ENCODE results near the gene NOD1.
"Not testable (repeated sequence)": the region's sequence is repeated elsewhere in the genome, so short reads cannot be mapped to it uniquely, and the experiment has no call there.

NOD1 gene

DNA sequence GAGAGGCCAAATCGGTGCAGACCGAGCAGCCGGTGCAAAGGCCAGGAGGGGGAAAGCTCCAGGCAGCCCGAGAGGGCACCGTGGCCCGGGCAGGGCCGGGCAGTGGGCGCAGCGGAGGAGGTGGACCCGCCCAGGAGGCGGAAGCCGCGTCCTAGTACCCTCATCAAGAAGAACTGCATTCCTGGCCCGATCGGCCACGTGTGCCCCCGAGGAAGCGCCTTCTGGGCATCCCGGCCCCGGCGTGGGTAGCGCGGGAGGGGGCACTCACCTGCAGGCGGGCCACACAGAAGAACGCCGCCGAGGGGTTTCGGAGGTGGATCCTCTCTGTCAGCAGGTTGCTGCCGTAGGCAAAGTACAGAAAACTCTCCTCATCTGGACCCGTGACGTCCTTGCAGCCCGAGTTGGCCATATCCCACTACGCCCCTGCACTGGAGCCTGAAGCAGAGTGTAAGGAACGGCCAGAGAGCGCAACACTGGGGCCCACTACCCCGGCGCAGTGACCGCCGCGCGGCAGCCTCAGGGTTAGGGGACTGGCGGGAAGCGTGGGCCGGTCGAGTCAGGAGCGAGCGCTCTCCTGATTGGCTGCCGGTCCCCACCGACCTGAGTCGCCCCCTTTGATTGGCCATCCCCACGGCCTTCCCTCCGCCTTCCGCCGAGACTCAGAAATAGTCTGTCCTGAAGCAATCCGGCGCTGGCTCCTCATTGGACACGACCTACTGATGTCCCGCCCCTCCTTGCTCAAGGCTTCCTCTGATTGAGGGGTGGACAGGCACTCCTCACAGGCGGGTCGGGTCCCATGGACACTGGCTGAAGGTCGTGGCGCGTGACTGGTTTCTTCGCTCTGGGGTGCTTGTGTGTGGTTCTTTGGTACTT lies 26.0 kb upstream of the NOD1 start, which contains the start of gene GGCT:
TSS of gene GGCT (minus strand) at position 529 of the 873 bp plus-strand sequence. CDS start at position 409, 120 bp downstream.
- peak; percentile 100 for DNase-seq

DNA sequence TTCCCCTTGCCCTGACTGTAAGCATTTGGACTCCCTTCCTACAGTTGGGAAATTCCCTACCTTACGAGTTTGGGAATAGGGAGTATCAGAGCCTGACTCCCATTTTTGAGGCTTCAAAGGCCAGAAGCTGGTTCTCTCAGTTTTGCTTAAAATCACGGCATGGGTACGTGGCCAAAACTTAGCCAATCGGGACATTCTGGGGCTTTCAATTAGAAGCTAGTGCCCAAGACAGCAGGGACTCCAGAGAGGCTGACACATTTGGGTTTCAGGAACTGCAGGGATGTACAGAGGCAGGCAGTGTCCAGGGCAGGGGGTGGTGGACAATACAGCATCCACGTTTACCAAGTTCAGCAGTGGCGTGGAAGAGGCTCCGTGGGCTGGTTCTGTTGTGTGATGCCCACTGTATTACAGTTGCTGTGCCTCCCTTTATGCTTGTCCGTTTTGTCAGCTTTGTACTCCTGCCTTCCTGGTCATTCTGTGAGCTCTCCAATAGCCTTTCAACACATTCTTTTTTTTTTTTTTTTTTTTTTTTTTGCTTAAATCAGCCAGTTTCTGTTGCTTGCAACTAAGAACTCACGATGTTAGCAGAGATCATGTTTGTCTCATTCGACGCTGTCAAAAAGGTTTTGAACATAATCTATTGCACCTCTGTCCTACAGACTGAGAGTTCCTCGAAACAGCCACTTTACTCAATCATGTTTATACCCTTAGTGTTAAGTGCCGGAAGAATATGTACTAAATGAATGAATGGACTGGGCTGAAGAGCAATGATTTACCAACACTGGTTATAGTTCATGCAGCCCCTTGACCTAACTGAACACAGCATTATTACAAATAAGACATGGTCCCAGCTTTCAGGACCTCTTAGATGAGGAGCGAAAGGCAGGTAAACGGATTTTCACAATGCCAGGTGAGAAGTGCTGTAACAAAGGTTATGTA lies 25.0 kb upstream of the NOD1 start:
- peak; percentile 15 for DNase-seq

DNA sequence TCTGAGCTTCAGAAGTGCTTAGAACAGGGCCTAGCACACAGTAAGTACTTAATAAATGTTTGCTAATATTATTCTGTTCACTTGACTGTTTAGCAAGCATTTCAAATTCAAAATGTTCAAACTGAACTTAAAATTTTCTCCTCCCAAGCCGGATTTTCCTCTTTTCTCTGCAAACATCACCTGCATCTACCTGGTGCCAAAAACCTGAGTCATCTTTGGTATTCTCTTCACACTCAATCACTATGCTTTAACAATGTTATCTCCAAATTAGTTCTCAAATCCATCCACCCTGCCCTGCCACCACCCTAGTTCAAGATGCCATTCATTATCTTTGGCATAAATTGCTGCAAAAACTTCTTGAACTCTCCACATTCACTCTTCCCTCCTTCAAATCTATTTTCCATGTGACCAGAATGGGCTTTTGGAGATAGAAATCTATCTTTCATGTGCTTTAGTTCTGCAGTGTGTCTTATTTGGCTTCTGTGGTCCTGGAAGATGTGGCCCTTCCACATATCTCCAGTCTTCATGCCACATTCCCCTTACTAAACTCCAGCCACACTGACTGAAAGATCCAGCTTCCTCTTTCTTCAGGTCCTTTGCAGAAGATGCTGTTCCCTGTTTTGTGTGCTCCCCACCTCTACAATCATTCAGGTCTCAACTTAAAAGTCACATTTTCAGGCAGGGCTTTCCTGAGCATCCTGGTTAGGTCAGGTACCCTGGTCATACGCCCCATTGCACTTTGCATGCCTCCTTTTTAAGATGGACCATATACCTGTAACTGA lies 24.1 kb upstream of the NOD1 start:
- peak; percentile 44 for DNase-seq

DNA sequence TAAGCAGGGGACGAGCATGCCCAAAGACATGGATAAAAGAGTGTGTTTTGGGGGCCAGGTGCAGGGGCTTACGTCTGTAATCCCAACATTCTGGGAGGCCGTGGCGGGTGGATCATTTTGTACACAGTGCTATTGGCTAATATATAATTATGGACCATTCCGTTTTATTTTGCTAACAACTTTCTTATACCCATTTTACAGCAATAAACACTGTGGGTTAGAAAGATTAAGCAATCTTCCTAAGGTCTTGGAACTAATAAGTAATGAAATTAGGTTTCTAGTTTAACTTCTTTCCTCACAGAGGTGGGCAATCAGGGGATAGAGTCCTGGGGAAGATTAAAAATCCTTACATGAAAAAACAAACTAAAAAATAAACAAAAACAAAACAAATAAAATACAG lies 22.7 kb upstream of the NOD1 start:
- DNase-seq, result no peak

DNA sequence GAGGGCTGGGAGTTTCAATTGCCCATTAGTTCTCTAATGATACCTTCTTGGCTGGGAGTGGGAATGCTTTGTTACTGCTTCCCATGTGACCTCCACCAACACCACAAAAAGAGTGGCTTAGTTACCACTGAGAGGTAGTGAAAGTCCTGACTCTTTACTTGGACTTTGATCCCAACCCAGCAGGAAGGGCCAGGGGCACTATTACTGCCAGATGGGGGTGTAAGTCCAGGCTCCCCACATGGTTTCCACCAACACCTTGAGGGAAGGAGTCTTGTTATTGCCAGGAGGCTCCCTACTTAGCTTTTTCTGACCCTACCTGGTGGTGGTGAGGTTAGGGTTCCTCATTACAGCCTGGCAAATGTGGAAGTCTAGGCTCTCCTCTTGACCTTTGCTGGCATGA lies 14.6 kb upstream of the NOD1 start:
- DNase-seq, result no peak

DNA sequence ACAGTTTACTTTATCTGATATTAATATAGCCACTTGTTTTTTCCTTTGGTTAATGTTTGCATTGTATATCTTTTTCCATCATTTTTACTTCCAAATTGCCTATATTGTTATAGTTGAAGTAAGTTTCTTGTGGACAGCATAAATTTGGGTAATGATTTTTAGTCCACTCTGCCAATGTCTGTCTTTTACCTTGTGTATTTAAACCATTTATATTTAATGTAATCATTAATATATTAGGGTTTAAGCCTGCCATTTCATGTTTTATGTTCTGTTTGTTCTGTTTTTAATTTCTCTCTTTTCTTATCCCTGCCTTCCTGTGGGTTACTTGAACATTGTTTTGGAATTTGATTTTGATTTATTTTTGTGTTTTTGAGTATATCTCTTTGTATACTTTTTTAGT lies 12.8 kb upstream of the NOD1 start:
- no peak for DNase-seq

DNA sequence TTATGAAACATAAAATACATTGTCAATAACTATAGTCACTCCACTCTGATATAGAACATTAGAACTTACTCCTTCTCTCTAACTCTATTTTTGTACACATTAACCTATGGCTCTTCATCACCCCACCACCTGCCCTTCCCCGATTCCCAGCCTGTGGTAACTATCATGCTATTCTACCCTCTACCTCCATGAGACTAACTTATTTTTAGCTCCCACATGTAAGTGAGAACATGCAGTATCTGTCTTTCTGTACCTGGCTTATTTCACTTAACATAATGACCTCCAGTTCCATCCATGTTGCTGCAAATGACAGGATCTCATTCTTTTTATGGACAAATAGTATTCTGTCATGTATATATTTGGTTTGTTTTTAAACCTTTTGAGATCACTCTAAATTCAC lies 8.8 kb upstream of the NOD1 start:
- DNase-seq, result no peak

DNA sequence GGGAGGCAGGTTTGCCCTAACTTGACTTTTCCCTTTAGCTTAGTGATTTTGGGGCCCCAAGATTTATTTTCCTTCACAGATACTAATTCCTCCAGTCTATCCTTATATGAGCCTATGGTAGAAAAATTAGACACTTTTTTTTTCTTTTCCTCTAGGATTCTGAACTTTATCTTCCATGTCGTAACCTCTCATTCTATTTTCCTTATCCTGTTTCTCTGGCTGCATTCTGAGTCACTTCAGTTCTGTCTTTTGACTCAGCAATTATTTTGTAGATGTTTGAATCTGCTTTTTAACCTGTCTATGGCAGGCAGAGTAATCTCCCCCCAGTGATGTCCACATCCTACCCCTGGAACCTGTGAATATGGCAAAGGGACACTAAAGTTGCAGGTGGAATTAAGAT lies 7.1 kb upstream of the NOD1 start:
- DNase-seq, result no peak

DNA sequence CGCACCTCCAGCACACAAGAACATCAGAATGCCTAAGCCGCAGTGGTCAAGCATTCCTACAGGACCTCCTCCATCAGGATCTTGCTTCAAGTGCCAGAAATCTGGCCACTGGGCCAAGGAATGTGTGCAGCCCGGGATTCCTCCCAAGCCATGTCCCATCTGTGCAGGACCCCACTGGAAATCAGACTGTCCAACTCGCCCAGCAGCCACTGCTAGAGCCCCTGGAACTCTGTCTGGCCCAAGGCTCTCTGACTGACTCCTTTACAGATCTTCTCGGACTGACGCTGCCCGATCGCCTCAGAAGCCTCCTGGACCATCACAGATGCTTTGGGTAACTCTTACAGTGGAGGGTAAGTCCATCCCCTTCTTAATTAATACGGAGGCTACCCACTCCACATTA lies 2.8 kb upstream of the NOD1 start:
- not testable (repeated sequence) for DNase-seq

DNA sequence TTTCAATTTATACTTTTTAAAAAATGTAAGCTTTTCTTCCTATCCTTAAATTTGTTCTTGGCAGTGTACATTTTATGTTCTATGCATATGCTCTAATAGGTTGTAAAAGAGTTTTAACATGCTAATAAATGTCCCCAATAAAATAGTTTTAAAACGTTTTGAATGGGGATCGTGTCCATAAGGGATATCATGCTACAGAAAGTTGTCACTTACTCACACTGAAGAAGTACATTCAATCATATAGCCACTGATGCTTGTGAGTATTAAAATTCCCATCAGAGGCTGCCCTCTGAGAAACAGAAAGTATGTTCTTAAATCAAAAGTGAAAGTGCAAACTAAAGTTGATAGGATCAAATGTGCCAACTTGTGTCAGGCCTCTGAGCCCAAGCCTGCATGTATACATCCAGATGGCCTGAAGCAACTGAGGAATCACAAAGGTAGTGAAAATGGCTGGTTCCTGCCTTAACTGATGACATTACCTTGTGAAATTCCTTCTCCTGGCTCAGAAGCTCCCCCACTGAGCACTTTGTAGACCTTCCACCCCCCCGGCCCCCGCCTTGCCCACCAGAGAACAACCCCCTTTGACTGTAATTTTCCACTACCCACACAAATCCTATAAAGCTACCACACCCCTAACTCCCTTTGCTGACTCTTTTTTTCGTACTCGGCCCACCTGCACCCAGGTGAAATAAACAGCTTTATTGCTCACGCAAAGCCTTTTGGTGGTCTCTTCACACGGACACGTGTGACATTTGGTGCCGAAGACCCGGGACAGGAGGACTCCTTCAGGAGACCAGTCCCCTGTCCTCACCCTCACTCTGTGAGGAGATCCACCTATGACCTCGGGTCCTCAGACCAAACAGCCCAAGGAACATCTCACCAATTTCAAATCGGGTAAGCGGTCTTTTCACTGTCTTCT lies 877 bp upstream of the NOD1 start:
- peak; percentile 77 for DNase-seq

DNA sequence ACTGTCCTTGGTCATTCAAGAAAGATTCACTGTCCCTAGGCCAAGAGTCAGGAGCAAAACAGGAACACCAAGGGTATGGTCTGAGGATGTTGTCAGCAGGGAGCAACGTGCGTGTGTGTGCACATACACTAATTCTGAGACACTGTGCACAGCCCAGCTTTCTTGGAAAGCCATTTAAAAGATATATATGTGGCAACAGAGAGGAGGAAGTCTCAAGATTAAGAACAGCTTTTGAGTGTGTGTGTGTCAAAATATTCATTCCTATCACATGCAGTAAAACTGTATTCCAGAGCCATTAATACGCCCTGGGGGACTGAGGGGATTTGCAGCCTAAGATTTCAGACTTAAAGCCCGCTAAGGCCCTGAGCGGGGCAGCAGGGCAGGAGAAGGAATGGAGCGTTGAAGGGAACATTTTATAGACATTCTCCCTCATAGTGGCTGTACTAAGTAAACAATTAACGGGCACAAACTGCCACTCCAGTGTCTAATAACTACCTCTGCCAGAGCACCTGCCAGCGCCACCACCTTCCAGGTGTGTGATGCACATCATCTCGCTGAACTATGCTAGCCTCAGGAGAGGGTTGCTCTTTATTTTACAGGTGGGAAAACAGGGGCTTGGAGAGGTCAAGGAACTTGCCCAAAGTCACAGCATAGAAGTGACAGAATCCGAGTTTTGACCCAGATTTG lies 2.0 kb downstream of the NOD1 start:
- DNase-seq, result peak; percentile 49

DNA sequence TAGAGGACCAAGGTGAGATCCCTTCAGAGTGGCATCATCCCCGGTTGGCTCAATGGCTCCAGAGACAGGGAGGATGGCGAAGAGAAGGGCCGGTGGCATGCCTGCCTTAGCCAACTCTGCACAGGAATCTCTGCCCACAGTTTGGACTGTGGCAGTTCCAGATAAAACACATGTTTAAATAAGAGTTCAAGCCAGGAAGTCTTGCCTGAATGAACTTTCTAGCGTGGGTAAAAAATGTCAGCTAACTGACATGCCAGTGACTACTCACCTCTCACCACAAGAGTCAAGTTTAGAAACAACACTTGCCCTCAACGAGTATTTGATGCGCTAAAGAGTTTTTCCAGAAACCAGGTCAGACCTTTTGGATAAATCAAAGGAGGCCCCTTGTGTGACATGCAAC lies 3.0 kb downstream of the NOD1 start:
- DNase-seq, result no peak

DNA sequence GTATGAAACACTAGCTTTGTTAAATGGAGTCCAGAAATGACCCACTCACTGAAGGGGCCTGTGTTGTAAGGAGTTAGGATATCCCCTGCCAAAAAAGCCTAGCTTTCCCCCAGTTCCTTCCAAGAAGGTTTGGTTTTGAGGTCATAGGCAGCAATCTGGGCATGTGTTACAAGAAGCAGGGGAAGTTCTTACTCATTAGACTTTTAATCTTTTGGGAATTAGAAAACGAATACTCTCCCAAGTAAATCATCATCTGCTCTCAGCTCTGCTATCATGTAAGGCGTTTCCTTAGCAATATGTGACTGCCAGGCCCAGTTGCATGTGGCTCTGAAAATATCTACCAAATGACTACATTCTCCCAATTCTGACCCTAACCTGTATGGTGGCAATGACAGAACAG lies 3.7 kb downstream of the NOD1 start:
- no peak for DNase-seq

DNA sequence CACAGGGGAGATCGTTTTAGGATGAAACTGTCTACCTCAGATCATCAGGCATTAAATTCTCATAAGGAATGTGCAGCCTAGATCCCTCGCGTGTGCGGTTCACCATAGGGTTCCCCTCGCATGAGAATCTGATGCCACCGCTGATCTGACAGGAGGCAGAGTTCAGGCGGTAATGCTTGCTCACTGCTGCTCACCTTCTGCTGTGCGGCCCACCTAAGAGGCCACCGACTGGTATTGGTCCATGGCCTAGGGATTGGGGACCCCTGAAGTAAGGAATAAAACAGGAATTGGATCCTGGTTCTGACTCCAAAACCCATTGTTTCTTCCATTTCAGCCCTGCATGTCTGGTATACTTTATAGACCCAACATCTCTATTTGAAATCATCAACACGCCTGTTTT lies 4.1 kb downstream of the NOD1 start:
- DNase-seq, result no peak

DNA sequence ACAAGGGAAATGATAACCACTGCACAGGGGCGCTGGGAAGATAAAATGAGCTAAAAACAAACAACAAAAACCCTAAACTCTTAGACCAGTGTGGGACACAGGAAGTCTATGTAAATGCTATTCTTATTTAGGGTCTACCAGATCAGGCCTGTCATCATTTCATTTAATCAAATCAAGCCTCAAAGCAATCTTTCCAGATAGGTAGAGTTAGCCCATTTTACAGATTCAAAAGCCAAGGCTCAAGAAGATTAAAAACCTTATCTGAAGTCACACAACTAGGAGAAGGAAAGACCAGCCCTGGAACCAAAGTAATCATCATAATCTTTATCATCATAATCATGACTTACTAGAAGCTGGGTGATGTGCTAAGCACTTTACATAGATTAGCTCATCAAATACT lies 4.7 kb downstream of the NOD1 start:
- DNase-seq, result no peak

DNA sequence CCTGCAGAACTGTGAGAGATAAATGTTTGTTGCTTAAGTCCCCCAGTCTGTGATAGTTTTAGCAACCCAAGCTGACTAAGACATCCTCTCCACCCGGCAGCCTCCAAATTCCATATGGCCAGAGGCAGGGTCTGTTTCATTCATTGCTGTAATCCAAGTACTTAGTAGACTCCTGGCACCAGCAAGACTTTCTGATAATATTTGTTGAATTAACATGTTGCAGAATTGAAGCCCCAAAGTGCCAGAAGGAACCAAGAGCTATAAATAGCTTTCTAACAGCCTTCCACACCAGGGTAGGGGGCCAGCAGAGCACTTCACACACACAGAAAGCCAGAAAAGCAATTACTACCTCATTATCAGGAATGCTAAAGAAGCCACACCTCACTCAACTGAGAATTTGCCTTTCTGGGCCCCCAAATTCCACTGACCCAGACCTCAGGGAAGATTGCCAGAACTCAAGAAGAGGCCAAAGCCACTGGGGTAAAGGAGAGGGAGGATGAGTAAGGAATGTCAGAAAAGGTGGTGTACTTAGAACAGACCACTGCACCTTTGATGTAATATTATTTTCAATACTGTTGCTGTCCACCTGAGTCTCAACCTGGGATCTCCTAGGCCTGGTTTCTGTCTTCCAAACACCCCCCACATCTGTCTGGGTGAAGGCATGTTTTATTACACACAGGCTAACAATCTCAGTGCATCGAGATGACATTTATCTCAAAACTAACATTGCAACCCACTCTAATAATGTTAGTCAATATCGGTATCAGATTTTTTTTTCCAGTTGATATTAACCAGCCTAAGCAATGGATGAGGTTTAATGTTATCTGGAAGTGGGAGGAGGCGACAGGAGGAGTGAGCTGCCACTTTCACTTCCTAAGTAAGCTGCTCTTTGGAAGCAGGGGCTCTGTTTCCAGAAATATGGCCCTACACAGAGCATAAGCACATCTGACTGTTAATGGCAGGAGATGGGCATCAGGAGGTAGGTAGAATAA lies 5.5 kb downstream of the NOD1 start:
- no peak for DNase-seq

DNA sequence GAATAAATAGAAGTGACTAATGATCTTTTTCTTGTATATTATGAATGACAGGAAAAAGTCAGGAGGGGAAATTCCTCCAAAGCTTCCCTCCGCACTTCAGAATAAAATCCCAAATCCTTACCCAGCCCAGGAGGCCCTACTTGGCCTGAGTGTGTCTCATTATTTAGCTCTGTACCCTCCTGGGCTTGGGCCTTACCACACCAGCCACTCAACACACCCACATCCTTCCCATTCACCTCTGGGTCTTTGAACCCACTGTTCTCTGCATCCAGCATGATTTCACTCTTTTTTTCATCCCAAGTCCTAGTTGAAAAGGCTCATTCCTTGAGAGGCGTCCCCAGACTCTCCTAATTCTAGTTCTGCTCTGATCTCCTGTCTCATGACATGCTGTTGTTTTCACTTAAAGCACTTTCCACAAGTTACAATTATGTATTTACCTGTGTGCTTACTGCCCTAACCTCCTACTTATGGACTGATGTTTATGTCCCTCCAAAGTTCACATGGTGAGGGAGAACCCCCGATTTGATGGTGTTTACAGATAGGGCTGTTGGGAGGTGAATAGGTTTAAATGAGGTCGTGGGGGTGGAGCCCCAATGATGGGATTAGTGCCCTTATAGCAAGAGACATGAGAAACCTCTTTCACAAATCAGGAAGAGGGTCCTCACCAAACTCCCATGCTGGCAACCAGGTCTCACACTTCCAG lies 6.4 kb downstream of the NOD1 start:
- DNase-seq, result no peak

DNA sequence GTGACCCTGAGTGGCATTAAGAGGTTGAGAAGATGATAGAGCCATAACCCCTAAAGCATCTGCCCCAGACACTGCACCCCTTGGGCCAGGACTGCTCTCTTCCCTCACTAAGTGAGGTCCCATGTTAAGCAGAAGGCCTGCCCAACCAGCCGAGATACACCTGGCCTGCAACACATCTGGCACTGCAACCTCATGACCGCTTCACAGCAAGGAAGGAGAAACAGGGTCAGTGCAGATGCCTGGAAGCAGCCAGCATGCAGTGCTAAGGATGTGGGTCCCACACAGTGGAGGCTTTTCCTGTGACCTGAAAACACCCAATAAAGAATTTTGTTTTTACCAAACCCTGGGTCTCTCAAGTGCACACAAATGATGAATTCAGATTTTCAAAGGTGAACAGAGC lies 7.4 kb downstream of the NOD1 start:
- DNase-seq, result no peak

DNA sequence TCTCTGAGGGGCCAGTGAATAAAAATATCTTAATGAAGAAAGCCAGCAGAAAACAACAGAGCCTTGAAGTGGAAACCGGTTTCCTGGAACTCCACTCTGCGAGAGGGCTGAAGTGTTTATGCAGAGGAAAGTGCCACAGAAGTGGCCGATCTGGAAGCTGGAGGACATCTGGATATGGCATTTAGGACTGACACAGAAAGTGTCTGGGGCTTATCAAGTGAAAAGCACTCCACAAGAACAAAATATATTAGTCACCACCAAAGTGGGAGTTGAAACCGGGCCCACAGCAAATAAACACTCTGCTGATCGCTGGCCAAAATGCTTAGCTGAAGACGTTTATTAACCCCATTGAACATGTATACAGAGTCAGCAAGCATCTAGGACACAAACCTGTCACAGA lies 7.8 kb downstream of the NOD1 start:
- peak; percentile 50 for DNase-seq
